Heart left ventricle (tissue), 16 donors: ENCODE data around the gene VEZT. TPM values are rescaled to one million over a fixed set of nuclear protein-coding genes. Genes with fewer than 3 reads are reported as not detected.

ENCODE experiments used
- ATAC-seq, 4 donors: fragments of 200-7000 bp; cut with Tn5 transposase; one replicate each; pipeline ENCODE4 v1.9.1; 2020 to 2022; ENCODE audit warnings: moderate library complexity in 4 of 4, mild to moderate bottlenecking in 3 of 4, moderate number of reproducible peaks in 1 of 4
- DNase-seq, 5 donors: peaks; one replicate each; pipeline ENCODE4 v3.0.0-alpha.2; 2020
- H3K27ac ChIP-seq, 12 donors: fragments of 200-600 bp; sonication (generic) in 4 of 12; one replicate each; pipeline versions ENCODE4 v1.5.0 to v1.8.0; 2016 to 2022; ENCODE audit warnings: mild to moderate bottlenecking in 2 of 12
- H3K27me3 ChIP-seq, 9 donors: fragments of 200-600 bp; sonication (generic) in 2 of 9; one replicate each; pipeline versions ENCODE4 v1.5.1 to v1.8.0; 2016 to 2022; ENCODE audit warnings: mild to moderate bottlenecking in 3 of 9
- H3K36me3 ChIP-seq, 9 donors: fragments of 200-600 bp; sonication (generic) in 2 of 9; one replicate each; pipeline versions ENCODE4 v1.5.0 to v1.8.0; 2018 to 2022; ENCODE audit warnings: mild to moderate bottlenecking in 2 of 9
- H3K4me1 ChIP-seq, 12 donors: fragments of 200-600 bp; sonication (generic) in 4 of 12; one replicate each; pipeline versions ENCODE4 v1.5.0 to v1.8.0; 2016 to 2022; ENCODE audit warnings: mild to moderate bottlenecking in 3 of 12
- H3K4me3 ChIP-seq, 12 donors: fragments of 200-600 bp; sonication (generic) in 4 of 12; one replicate each; pipeline versions ENCODE4 v1.5.0 to v1.8.0; 2017 to 2022; ENCODE audit warnings: mild to moderate bottlenecking in 9 of 12, moderate library complexity in 4 of 12
- H3K9me3 ChIP-seq, 12 donors: fragments of 200-600 bp; sonication (generic) in 4 of 12; one replicate each; pipeline versions ENCODE4 v1.5.0 to v1.8.0; 2016 to 2022; ENCODE audit warnings: mild to moderate bottlenecking in 1 of 12
- CTCF ChIP-seq, 12 donors: fragments of 200-600 bp; sonication (generic) in 4 of 12; IDR thresholded peaks; one replicate each; pipeline versions ENCODE4 v1.5.0 to v1.8.0; 2018 to 2022; ENCODE audit warnings: antibody characterized with exemption in 12 of 12, mild to moderate bottlenecking in 5 of 12
- POLR2A ChIP-seq, 2 donors: fragments of 450-650 bp; IDR thresholded peaks; one replicate each; pipeline ENCODE4 v1.6.1; 2017; ENCODE audit warnings: antibody characterized with exemption in 2 of 2, mild to moderate bottlenecking in 2 of 2, moderate library complexity in 2 of 2
- WGBS, 4 donors: extraction: QIAGEN DNeasy Blood & Tissue Kit in 2 of 4; methylation state at CpG; one replicate each; pipeline versions ENCODE4 v1.1.5 to v1.1.7; 2013 to 2018; 5-methylcytosine and 5-hydroxymethylcytosine counted together
- intact Hi-C, 10 donors: fragments of 100-400 bp; cut with DNase I; formaldehyde crosslinking; loops; one replicate each; pipeline versions ENCODE4 v1.11.1 to v1.14.2; 2022
- polyA plus RNA-seq, 2 donors: library from polyadenylated mRNA; stranded (reverse); fragments of 200-250 nt; gene quantifications; one replicate each; pipeline ENCODE4 v1.2.3, GENCODE V29; 2013
- total RNA-seq, 9 donors: library from RNA; depleted of rRNA in 2 of 9; stranded (reverse); fragments of >200 nt in 2 of 9; fragmentation: NEBNext Ultra II Directional in 3 of 9; extraction: Animal tissue kit (Norgen Biotek cat#: 25700) in 3 of 9; gene quantifications; one replicate each; pipeline versions ENCODE4 v1.1.0 to v1.2.4, GENCODE V29; 2016 to 2023
- donor health status: ischemic (EF 13 %, LVEDD 7.1; RV severe dilation, severe dysfunction).
- donor health status: healthy with polysubstance abuse.
- donor health status: DM: no; HTN: yes; CAD: no.
- donor health status: DM: no; HTN: no; CAD: no.
- donor health status: ischemic (EF 25% LVEDD 6.9; RV normal size, moderate dysfunction).
- donor health status: ischemic (EF 25% LVEDD 5.7; RV mildly dilated, moderate dysfunction).
- donor health status: healthy.
- donor health status: DM: yes; HTN: yes; CAD: no.
- donor health status: ischemic (EF 35%, LVEDD 5.7; RV mildly dilated, moderate dysfunction).
- donor health status: nonischemic (EF 11% LVEDD 7.7; RV severe dilation, severe dysfunction).
- donor health status: DM: yes; HTN: yes; CAD: no.
- donor health status: PGD.
- donor health status: ischemic (EF 29% LVEDD 5.4; RV normal size, mild dysfunction).
- donor health status: nonischemic (EF 23%, LVEDD 6.1; RV moderate dilation, normal function).

Gene VEZT
- total and polyA plus RNA-seq, 11 donors, result 14.6 to 89.9 (median 65.2) TPM

GRCh38 chr12:95173392-95174251, 44.0 kb upstream of the VEZT start:
- 17 to 25% (median 21%) methylated on average over 6 to 8 of the region's 8 CpGs for WGBS, 4 donors
- peaks cover 0 to 34% (median 19%) of the 10 kb centered on the region in 12 donors for H3K4me1 ChIP-seq
- DNase-seq, result peak; percentile 66 to 88 (median 75)
- no peaks in the 10 kb centered on the region for H3K27me3 ChIP-seq
- H3K9me3 ChIP-seq, result no peaks in the 10 kb centered on the region
- H3K4me3 ChIP-seq, result peak overlapping the region in 1 of 12 donors; percentile 7
- H3K27ac ChIP-seq, result peak overlapping the region in 11 of 12 donors; percentile 32 to 67 (median 45)
- H3K36me3 ChIP-seq, result peaks cover 0 to 9% (median 7%) of the 10 kb centered on the region in 9 donors
- intact Hi-C loops, result no loop called here
- no peak for TF ChIP-seq POLR2A (IDR thresholded peaks at IDR 0.05)
- TF ChIP-seq CTCF (IDR thresholded peaks at IDR 0.05), result no peak
- ATAC-seq, result peak; percentile 89 to 96 (median 94)

- peak overlapping the region in 2 of 12 donors; percentile 12 to 50 for H3K27ac ChIP-seq
- TF ChIP-seq POLR2A (IDR thresholded peaks at IDR 0.05), result no peak
- no peak for TF ChIP-seq CTCF (IDR thresholded peaks at IDR 0.05)
- H3K9me3 ChIP-seq, result no peaks in the 10 kb centered on the region
- no peak overlapping the region for H3K4me3 ChIP-seq
- no peaks in the 10 kb centered on the region for H3K27me3 ChIP-seq
- WGBS, 4 donors, result 87 to 95% (median 92%) methylated on average over 2 of the region's 2 CpGs
- peaks cover 0 to 2% (median 0%) of the 10 kb centered on the region in 9 donors for H3K36me3 ChIP-seq
- H3K4me1 ChIP-seq, result peaks cover 0 to 32% (median 19%) of the 10 kb centered on the region in 12 donors
- DNase-seq (no peak), ATAC-seq (no peak)
- intact Hi-C loops, result no loop called here
Measured at GRCh38 chr12:95177201-95177768, 40.3 kb upstream of the VEZT start.

- TF ChIP-seq CTCF (IDR thresholded peaks at IDR 0.05) (no peak), POLR2A (IDR thresholded peaks at IDR 0.05) (no peak)
- no peaks in the 10 kb centered on the region for H3K9me3 ChIP-seq
- no peak for DNase-seq
- 70 to 98% (median 86%) methylated on average over 4 of the region's 4 CpGs for WGBS, 4 donors
- intact Hi-C loops, result no loop called here
- no peak overlapping the region for H3K4me3 ChIP-seq
- no peaks in the 10 kb centered on the region for H3K27me3 ChIP-seq
- peaks cover 0 to 33% (median 11%) of the 10 kb centered on the region in 12 donors for H3K4me1 ChIP-seq
- no peaks in the 10 kb centered on the region for H3K36me3 ChIP-seq
- no peak overlapping the region for H3K27ac ChIP-seq
- ATAC-seq, result no peak
Measured at GRCh38 chr12:95178136-95178535, 39.5 kb upstream of the VEZT start.

GRCh38 chr12:95179011-95179410, 38.6 kb upstream of the VEZT start:
- DNase-seq (no peak), ATAC-seq (no peak)
- WGBS, 4 donors, result 71 to 76% (median 73%) methylated on average over 5 of the region's 5 CpGs
- H3K4me1 ChIP-seq, result peaks cover 0 to 26% (median 2%) of the 10 kb centered on the region in 12 donors
- intact Hi-C loops, result no loop called here
- H3K4me3 ChIP-seq, result no peak overlapping the region
- H3K9me3 ChIP-seq, result no peaks in the 10 kb centered on the region
- H3K36me3 ChIP-seq, result no peaks in the 10 kb centered on the region
- no peak overlapping the region for H3K27ac ChIP-seq
- TF ChIP-seq CTCF (IDR thresholded peaks at IDR 0.05) (no peak), POLR2A (IDR thresholded peaks at IDR 0.05) (no peak)
- no peaks in the 10 kb centered on the region for H3K27me3 ChIP-seq
